K562 (cell line): Measurements from ENCODE around the gene SLFN14. TPM values are rescaled to one million over a fixed set of nuclear protein-coding genes. Genes with fewer than 3 reads are reported as not detected.
"Not testable (repeated sequence)": the region's sequence is repeated elsewhere in the genome, so short reads cannot be mapped to it uniquely, and the experiment has no call there.

Source experiments
- ATAC-seq: fragments of 200-7000 bp; cut with Tn5 transposase; 3 replicates; pipeline ENCODE4 v1.9.1; 2020; ENCODE audit warnings: moderate library complexity
- BruUV-seq: library from RNA; stranded (reverse); fragments of 400-500 nt; replicated peaks from 2 replicates; lab custom pipeline; 2021; lab: Mats Ljungman, UMichigan
- CTCF ChIA-PET: fragments of 300-600 bp; formaldehyde crosslinking; extraction: SDS; loops from one replicate; lab custom pipeline; 2021; ENCODE audit warnings: low intra/inter-chr PET ratio; lab: Yijun Ruan, JAX
- POLR2A ChIA-PET: fragments of 300-600, 350-650 bp; sonication (Branson Sonifier 250); formaldehyde crosslinking; extraction: SDS; loops from one replicate; lab custom pipeline; 2021; ENCODE audit warnings: antibody characterized with exemption, inconsistent platforms; lab: Yijun Ruan, JAX
- DNase-seq, 4 experiments: peaks; one replicate each; pipeline versions ENCODE4 v3.0.0 to v3.0.0-alpha.2; 2011 to 2018; ENCODE audit warnings: low spot score in 3 of 4, mixed read lengths in 3 of 4; ENCODE audit errors: extremely low read depth in 1 of 4
- FAIRE-seq: peaks from 2 replicates; lab custom pipeline; 2011; peaks lifted over from hg19 to GRCh38; lab: Jason Lieb, UNC
- H2AFZ ChIP-seq: 2 replicates; pipeline ENCODE4 v1.6.0; 2011; ENCODE audit warnings: low read depth, low read length, control low read depth, inconsistent platforms
- H3K27ac ChIP-seq: fragments of 200-600 bp; 3 replicates; pipeline ENCODE4 v1.8.0; 2011; ENCODE audit warnings: low read depth, mild to moderate bottlenecking, control low read depth, inconsistent platforms, low read length, moderate library complexity, mixed read lengths; ENCODE audit errors: extremely low read depth
- H3K27me3 ChIP-seq, 2 experiments: fragments of 300-600 bp in 1 of 2; 2 replicates in 1 of 2; 3 replicates in 1 of 2; pipeline versions ENCODE4 v1.6.0 to v1.8.0; 2011; ENCODE audit warnings: inconsistent platforms in 2 of 2, low read length in 2 of 2, mild to moderate bottlenecking in 1 of 2, mixed read lengths in 1 of 2, moderate library complexity in 1 of 2; ENCODE audit not compliant: control insufficient read depth in 2 of 2, insufficient read depth in 2 of 2
- H3K36me3 ChIP-seq: fragments of 300-600 bp; 3 replicates; pipeline ENCODE4 v1.8.0; 2011; ENCODE audit warnings: mild to moderate bottlenecking, low read length, inconsistent platforms; ENCODE audit not compliant: control insufficient read depth, insufficient read depth
- H3K4me1 ChIP-seq, 2 experiments: fragments of 200-600 bp in 1 of 2; replicated peaks in 1 of 2; 2 replicates in 1 of 2; 3 replicates in 1 of 2; pipeline versions ENCODE4 v1.5.1 to v1.8.0; 2011; ENCODE audit warnings: inconsistent platforms in 2 of 2, low read length in 2 of 2, mild to moderate bottlenecking in 1 of 2, mixed read lengths in 1 of 2, moderate library complexity in 1 of 2; ENCODE audit not compliant: control insufficient read depth in 2 of 2, insufficient read depth in 2 of 2
- H3K4me2 ChIP-seq: 2 replicates; pipeline ENCODE4 v1.6.1; 2011; ENCODE audit warnings: low read length, control low read depth, inconsistent platforms, mixed read lengths; ENCODE audit not compliant: insufficient read depth
- H3K4me3 ChIP-seq: fragments of 200-600 bp; sonication (generic), shearing (Covaris generic); 2 replicates; pipeline ENCODE4 v1.5.1; 2016; ENCODE audit warnings: control low read depth, inconsistent platforms
- H3K79me2 ChIP-seq: fragments of 200-600 bp; 3 replicates; pipeline ENCODE4 v1.8.0; 2011; ENCODE audit warnings: low read length, inconsistent platforms; ENCODE audit not compliant: control insufficient read depth, insufficient read depth
- H3K9ac ChIP-seq, 2 experiments: 2 replicates each; pipeline versions ENCODE4 v1.6.0 to v1.6.1; 2011; ENCODE audit warnings: low read depth in 2 of 2, low read length in 2 of 2, control low read depth in 1 of 2, inconsistent platforms in 1 of 2, mild to moderate bottlenecking in 1 of 2, mixed read lengths in 1 of 2; ENCODE audit not compliant: insufficient read depth in 1 of 2
- H3K9me1 ChIP-seq: one replicate; pipeline ENCODE4 v1.6.0; 2011; ENCODE audit warnings: inconsistent platforms, mild to moderate bottlenecking, low read length, moderate library complexity; ENCODE audit not compliant: control insufficient read depth, insufficient read depth
- H3K9me3 ChIP-seq: replicated peaks from 2 replicates; pipeline ENCODE4 v1.5.1; 2011; ENCODE audit warnings: low read depth, low read length, inconsistent platforms; ENCODE audit not compliant: control insufficient read depth, insufficient read depth
- H4K20me1 ChIP-seq: replicated peaks from 2 replicates; pipeline ENCODE4 v1.6.1; 2011; ENCODE audit warnings: low read length, inconsistent platforms, mixed read lengths; ENCODE audit not compliant: control insufficient read depth, insufficient read depth
- GATAD2B ChIP-seq: fragments of 450-650 bp; IDR thresholded peaks from 2 replicates; pipeline ENCODE4 v1.6.1; 2017; ENCODE audit warnings: mild to moderate bottlenecking, borderline replicate concordance
- MYNN ChIP-seq, 2 experiments: sonication (generic); formaldehyde crosslinking in 1 of 2; IDR thresholded peaks; 2 replicates each; pipeline versions ENCODE4 v1.5.0 to v1.6.1; 2016 to 2020; ENCODE audit warnings: antibody characterized with exemption in 1 of 2, missing genetic modification reagents in 1 of 2
- SIRT6 ChIP-seq: IDR thresholded peaks from one replicate; pipeline ENCODE4 v1.6.1; 2012; ENCODE audit warnings: low read depth, mild to moderate bottlenecking, control low read depth, inconsistent platforms, low read length, moderate library complexity
- WGBS: fragments of 100-300 bp; shearing (Covaris generic); methylation state at CpG from one replicate; pipeline ENCODE4 v1.1.6; 2016; ENCODE audit warnings: low coverage, mixed read lengths; ENCODE audit not compliant: insufficient coverage; ENCODE audit errors: missing lambda C conversion rate; 5-methylcytosine and 5-hydroxymethylcytosine counted together
- in situ Hi-C: fragments of 300-500 bp; cut with MboI; formaldehyde crosslinking; loops from 4 replicates; pipeline ENCODE4 v1.15.0; 2018; ENCODE audit warnings: inconsistent platforms, mixed read lengths
- intact Hi-C: fragments of 100-400 bp; cut with micrococcal nuclease; formaldehyde crosslinking; loops from 2 replicates; pipeline ENCODE4 v1.14.2; 2022
- polyA plus RNA-seq, 8 experiments: library from polyadenylated mRNA; depleted of rRNA in 4 of 8; stranded (reverse) in 5 of 8; unstranded in 3 of 8; fragments of >200 nt; fragmentation: Nextera tagmentation in 2 of 8; fragmentation: Illumina TruSeq in 1 of 8; extraction: Ambion mirVana in 2 of 8; extraction: Trizol in 1 of 8; gene quantifications; 2 replicates each; pipeline versions ENCODE4 v1.2.1 to v1.2.3, GENCODE V29; 2011 to 2014; ENCODE audit warnings: inconsistent platforms in 1 of 8, missing spikeins in 1 of 8
- total RNA-seq, 7 experiments: library from RNA; depleted of rRNA in 6 of 7; stranded (reverse); fragments of >200 nt in 6 of 7; fragmentation: Illumina TruSeq in 2 of 7; extraction: Trizol in 2 of 7; gene quantifications; 2 replicates each; pipeline versions ENCODE4 v1.2.1 to v1.2.3, GENCODE V29; 2011 to 2021; ENCODE audit warnings: low replicate concordance in 1 of 7

The SLFN14 gene
- total and polyA plus RNA-seq, 9 of the 15 experiments (the other 6 are each of a cell fraction or from before 2014, with no cell fraction given) = 1.3 to 4.3 (median 3.1) TPM

GRCh38 chr17:35519439-35519838, 41.2 kb downstream of the SLFN14 start:
- Histone ChIP-seq H3K9ac (no peak overlapping the region), H3K9me3 (no peaks in the 10 kb centered on the region), H3K27me3 (peaks cover 12 to 29% of the 10 kb centered on the region in 2 experiments; a peak in 4 of 5 replicates), H3K4me2 (no peak overlapping the region), H2AFZ (no peak overlapping the region), H3K4me1 (0 out of 5 replicates have a peak, but pooled peaks cover 0 to 3% of the 10 kb centered on the region in 2 experiments), H3K27ac (no peak overlapping the region), H3K36me3 (no peaks in the 10 kb centered on the region), H4K20me1 (no peaks in the 10 kb centered on the region), H3K9me1 (no peaks in the 10 kb centered on the region), H3K4me3 (no peak overlapping the region), H3K79me2 (no peaks in the 10 kb centered on the region)
- POLR2A ChIA-PET = no interaction called here
- 3% methylated on average over 3 of the region's 3 CpGs for WGBS
- intact Hi-C loops (no loop called here), in situ Hi-C loops (no loop called here)
- FAIRE-seq = no peak
- TF ChIP-seq GATAD2B (no peak), MYNN (IDR thresholded peaks at IDR 0.05) (no peak), MYNN (CRISPR knock-in tag; IDR thresholded peaks at IDR 0.05) (no peak), SIRT6 (no peak)
- no peak for DNase-seq
- CTCF ChIA-PET = no interaction called here
- BruUV-seq = no TSS peak
- no peak for ATAC-seq

GRCh38 chr17:35518431-35518830, 42.2 kb downstream of the SLFN14 start:
- 5% methylated on average over 5 of the region's 5 CpGs for WGBS
- ATAC-seq, H3K4me3 ChIP-seq, DNase-seq, H4K20me1 ChIP-seq, in situ Hi-C loops, H3K27ac ChIP-seq, H3K79me2 ChIP-seq, H3K9me3 ChIP-seq, H3K9ac ChIP-seq, H3K4me1 ChIP-seq, H3K9me1 ChIP-seq, CTCF ChIA-PET, H3K4me2 ChIP-seq, BruUV-seq, H3K36me3 ChIP-seq, FAIRE-seq, H2AFZ ChIP-seq, intact Hi-C loops: not testable (repeated sequence)
- POLR2A ChIA-PET = interaction anchor here (1.0 kb wide), 1 partner anchor 28 kb away, joined by 4 read pairs; no protein-coding TSS in a partner anchor
- peaks cover 7 to 36% of the 10 kb centered on the region in 2 experiments; a peak in 4 of 5 replicates for H3K27me3 ChIP-seq
